ENCODE measurements around the gene JPH4. TPM values are rescaled to one million over a fixed set of nuclear protein-coding genes. Genes with fewer than 3 reads are reported as not detected.

Gene JPH4
- polyA plus RNA-seq, 3 donors, result 2.2 to 4.1 (median 3.7) TPM

DNA sequence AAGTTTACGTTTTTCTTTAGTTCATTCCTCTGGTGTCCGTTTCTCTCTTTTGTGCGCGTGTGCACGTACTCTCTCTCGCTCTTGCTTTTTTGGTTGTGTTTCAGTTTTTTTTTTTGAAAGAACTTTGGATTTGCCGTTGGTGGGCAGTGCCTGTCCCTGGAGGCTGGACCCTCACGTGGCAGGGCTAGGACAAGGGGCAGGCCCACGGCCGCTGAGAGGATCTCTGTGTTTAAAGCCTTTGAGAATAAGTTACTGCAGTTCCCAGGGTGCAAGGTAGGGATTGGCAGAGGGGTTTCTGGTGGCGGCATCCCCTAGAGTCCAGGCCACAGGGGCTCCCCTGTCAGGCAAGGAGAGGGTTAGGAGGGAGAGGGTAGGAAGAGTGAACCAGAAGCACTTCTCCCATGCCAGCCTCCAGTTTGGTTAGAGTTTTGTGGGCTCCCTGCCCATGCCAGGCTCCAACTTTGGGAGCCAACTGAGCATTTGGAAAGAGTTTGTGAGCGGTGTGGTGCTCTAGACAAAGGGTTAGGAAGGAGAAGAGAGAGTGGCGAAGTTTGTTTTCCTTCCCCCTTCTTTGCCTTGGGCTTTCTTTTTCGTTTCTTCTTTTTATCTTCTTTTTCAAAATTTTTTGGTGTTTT, 57.6 kb downstream of the JPH4 start:
- TF ChIP-seq, protein P1, sequence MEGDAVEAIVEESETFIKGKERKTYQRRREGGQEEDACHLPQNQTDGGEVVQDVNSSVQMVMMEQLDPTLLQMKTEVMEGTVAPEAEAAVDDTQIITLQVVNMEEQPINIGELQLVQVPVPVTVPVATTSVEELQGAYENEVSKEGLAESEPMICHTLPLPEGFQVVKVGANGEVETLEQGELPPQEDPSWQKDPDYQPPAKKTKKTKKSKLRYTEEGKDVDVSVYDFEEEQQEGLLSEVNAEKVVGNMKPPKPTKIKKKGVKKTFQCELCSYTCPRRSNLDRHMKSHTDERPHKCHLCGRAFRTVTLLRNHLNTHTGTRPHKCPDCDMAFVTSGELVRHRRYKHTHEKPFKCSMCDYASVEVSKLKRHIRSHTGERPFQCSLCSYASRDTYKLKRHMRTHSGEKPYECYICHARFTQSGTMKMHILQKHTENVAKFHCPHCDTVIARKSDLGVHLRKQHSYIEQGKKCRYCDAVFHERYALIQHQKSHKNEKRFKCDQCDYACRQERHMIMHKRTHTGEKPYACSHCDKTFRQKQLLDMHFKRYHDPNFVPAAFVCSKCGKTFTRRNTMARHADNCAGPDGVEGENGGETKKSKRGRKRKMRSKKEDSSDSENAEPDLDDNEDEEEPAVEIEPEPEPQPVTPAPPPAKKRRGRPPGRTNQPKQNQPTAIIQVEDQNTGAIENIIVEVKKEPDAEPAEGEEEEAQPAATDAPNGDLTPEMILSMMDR (IDR thresholded peaks at IDR 0.05), result no peak
- peak overlapping the region in 3 of 7 donors; percentile 6 to 79 (median 72) for H3K27ac Mint-ChIP-seq

DNA sequence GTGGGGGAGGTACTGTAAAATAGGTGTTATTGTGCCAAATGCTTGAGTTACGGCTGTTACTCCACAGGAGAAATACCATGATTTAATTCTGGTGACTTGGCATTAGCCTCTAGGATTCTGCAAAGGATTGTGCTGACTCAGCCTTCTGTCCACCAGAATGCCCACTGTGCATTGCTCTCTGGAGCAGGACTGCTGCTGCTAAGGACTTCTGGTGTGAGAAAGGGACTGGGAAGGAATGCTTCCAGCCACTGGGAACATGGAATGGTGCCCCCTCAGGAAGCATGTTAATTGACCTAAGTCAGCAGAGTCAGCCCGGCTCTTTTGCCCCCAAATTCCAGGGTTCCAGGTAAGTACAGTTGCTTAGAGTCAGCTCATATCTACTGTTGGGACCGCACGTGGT, 59.9 kb downstream of the JPH4 start:
- Histone ChIP-seq H3K9ac (ENCODE audit: insufficient read depth, low read length, poor library complexity, severe bottlenecking) (no peak overlapping the region), H3K27ac (ENCODE audit: low read depth in 1 of 2, low read length in 2 of 2) (no peak overlapping the region), H3K4me3 (replicated peaks in 1 of 3; ENCODE audit: low read depth in 2 of 3, low read length in 3 of 3) (no peak overlapping the region), H3K27me3 (ENCODE audit: control insufficient read depth in 2 of 2, insufficient read depth in 2 of 2, low read length in 2 of 2) (no peaks in the 10 kb centered on the region), H3K79me2 (ENCODE audit: insufficient read depth, low read length) (no peaks in the 10 kb centered on the region), H3K9me3 (replicated peaks in 1 of 2; ENCODE audit: control insufficient read depth in 1 of 2, insufficient read depth in 1 of 2, low read length in 2 of 2) (no peaks in the 10 kb centered on the region), H3K4me2 (replicated peaks; ENCODE audit: extremely low read depth, low read length, poor library complexity, severe bottlenecking) (no peak overlapping the region), H4K20me1 (ENCODE audit: insufficient read depth, low read length) (no peaks in the 10 kb centered on the region), H2AFZ (ENCODE audit: insufficient read depth, low read depth, low read length, poor library complexity, severe bottlenecking) (no peak overlapping the region), H3K36me3 (replicated peaks in 1 of 2; ENCODE audit: control insufficient read depth in 1 of 2, insufficient read depth in 2 of 2, low read length in 2 of 2) (no peaks in the 10 kb centered on the region), H3K4me1 (ENCODE audit: control insufficient read depth in 1 of 2, insufficient read depth in 2 of 2, low read length in 2 of 2) (peaks cover 14 to 18% of the 10 kb centered on the region in 2 donors)
- no peak for DNase-seq
- H3K4me1 Mint-ChIP-seq, result peaks cover 15% of the 10 kb centered on the region
- H3K27ac Mint-ChIP-seq, result no peak overlapping the region
- TF ChIP-seq, protein P1 (IDR thresholded peaks at IDR 0.05), result no peak
- intact Hi-C loops (cut with micrococcal nuclease), result no loop called here
- WGBS (ENCODE audit: insufficient coverage), result 93% methylated on average over 2 of the region's 4 CpGs
- no peak overlapping the region for H3K4me3 Mint-ChIP-seq
- peaks cover 1 to 4% (median 2%) of the 10 kb centered on the region in 3 donors for H3K27me3 Mint-ChIP-seq (ENCODE audit: low read depth in 3 of 3)
- no peaks in the 10 kb centered on the region for H3K9me3 Mint-ChIP-seq
- H3K36me3 Mint-ChIP-seq, result no peaks in the 10 kb centered on the region

More for the DNA sequence above, 57.6 kb downstream of the JPH4 start:
- Histone ChIP-seq H3K27me3 (ENCODE audit: control insufficient read depth in 2 of 2, insufficient read depth in 2 of 2, low read length in 2 of 2) (no peaks in the 10 kb centered on the region), H3K27ac (ENCODE audit: low read depth in 1 of 2, low read length in 2 of 2) (no peak overlapping the region), H3K4me1 (ENCODE audit: control insufficient read depth in 1 of 2, insufficient read depth in 2 of 2, low read length in 2 of 2) (peaks cover 14 to 18% of the 10 kb centered on the region in 2 donors), H3K4me3 (replicated peaks in 1 of 3; ENCODE audit: low read depth in 2 of 3, low read length in 3 of 3) (peak overlapping the region in 1 of 3 experiments; percentile 2), H3K9ac (ENCODE audit: insufficient read depth, low read length, poor library complexity, severe bottlenecking) (no peak overlapping the region), H3K36me3 (replicated peaks in 1 of 2; ENCODE audit: control insufficient read depth in 1 of 2, insufficient read depth in 2 of 2, low read length in 2 of 2) (no peaks in the 10 kb centered on the region), H3K9me3 (replicated peaks in 1 of 2; ENCODE audit: control insufficient read depth in 1 of 2, insufficient read depth in 1 of 2, low read length in 2 of 2) (no peaks in the 10 kb centered on the region), H4K20me1 (ENCODE audit: insufficient read depth, low read length) (no peaks in the 10 kb centered on the region), H3K79me2 (ENCODE audit: insufficient read depth, low read length) (no peaks in the 10 kb centered on the region), H2AFZ (ENCODE audit: insufficient read depth, low read depth, low read length, poor library complexity, severe bottlenecking) (no peak overlapping the region), H3K4me2 (replicated peaks; ENCODE audit: extremely low read depth, low read length, poor library complexity, severe bottlenecking) (no peak overlapping the region)
- 94% methylated on average over 7 of the region's 14 CpGs for WGBS (ENCODE audit: insufficient coverage)
- Mint-ChIP-seq H3K9me3 (no peaks in the 10 kb centered on the region), H3K27me3 (ENCODE audit: low read depth in 3 of 3) (peaks cover 0 to 4% (median 2%) of the 10 kb centered on the region in 3 donors), H3K4me3 (peak overlapping the region in 1 of 2 donors; percentile 74), H3K36me3 (no peaks in the 10 kb centered on the region), H3K4me1 (peaks cover 15% of the 10 kb centered on the region)
- DNase-seq, result no peak
- intact Hi-C loops (cut with micrococcal nuclease), result no loop called here

Other genes with a start within 250 kb of the JPH4 start
- gene SLC22A17, start 225.9 kb downstream of the JPH4 start, polyA plus RNA-seq, result not detected
- not detected for gene EFS, start 213.6 kb downstream of the JPH4 start, polyA plus RNA-seq
- gene IL25, start 206.0 kb downstream of the JPH4 start, polyA plus RNA-seq, result not detected
- 1 to 10 TPM in 1 of 3 donors, under 1 TPM in 1, not detected in 1; 0.93 to 1.1 TPM for gene CMTM5, start 201.7 kb downstream of the JPH4 start, polyA plus RNA-seq
- gene MYH6, start 170.5 kb downstream of the JPH4 start, polyA plus RNA-seq, result not detected
- not detected for gene MYH7, start 143.1 kb downstream of the JPH4 start, polyA plus RNA-seq
- 10 to 100 TPM; 22.7 to 44.5 (median 26.8) TPM for gene NGDN, start 109.1 kb downstream of the JPH4 start, polyA plus RNA-seq
- under 1 TPM in 2 of 3 donors, not detected in 1; 0.01 to 0.07 TPM for gene ZFHX2, start 27.0 kb downstream of the JPH4 start, polyA plus RNA-seq
- gene THTPA, start 22.5 kb downstream of the JPH4 start, polyA plus RNA-seq, result 10 to 100 TPM; 15.3 to 18.2 (median 17.0) TPM
- gene AP1G2, start 11.0 kb downstream of the JPH4 start, polyA plus RNA-seq, result 100 to 1,000 TPM in 1 of 3 donors, 10 to 100 TPM in 2; 32.2 to 437 (median 37.0) TPM
- not detected for gene DHRS2, start 57.6 kb upstream of the JPH4 start, polyA plus RNA-seq

Data from CD14-positive monocyte (primary cell).